PFSK-1 (cell line): ENCODE results near the gene SARDH.

Source experiments
- POLR2AphosphoS5 ChIP-seq: IDR thresholded peaks from 2 replicates; pipeline ENCODE4 v1.6.1; 2012; ENCODE audit warnings: low read depth, mild to moderate bottlenecking, control low read depth, low read length, moderate library complexity
- SIN3A ChIP-seq: IDR thresholded peaks from 2 replicates; pipeline ENCODE4 v1.6.1; 2012; ENCODE audit warnings: mild to moderate bottlenecking, low read length, moderate library complexity, borderline replicate concordance; ENCODE audit not compliant: insufficient read depth
- TF ChIP-seq, protein P1 (sequence below), 2 experiments: IDR thresholded peaks; 2 replicates each; pipeline versions ENCODE4 v1.6.1 to v1.8.0; 2011 to 2012; ENCODE audit warnings: low read depth in 2 of 2, low read length in 2 of 2, control low read depth in 1 of 2, inconsistent platforms in 1 of 2, mild to moderate bottlenecking in 1 of 2, moderate library complexity in 1 of 2; ENCODE audit not compliant: insufficient read depth in 1 of 2

DNA sequence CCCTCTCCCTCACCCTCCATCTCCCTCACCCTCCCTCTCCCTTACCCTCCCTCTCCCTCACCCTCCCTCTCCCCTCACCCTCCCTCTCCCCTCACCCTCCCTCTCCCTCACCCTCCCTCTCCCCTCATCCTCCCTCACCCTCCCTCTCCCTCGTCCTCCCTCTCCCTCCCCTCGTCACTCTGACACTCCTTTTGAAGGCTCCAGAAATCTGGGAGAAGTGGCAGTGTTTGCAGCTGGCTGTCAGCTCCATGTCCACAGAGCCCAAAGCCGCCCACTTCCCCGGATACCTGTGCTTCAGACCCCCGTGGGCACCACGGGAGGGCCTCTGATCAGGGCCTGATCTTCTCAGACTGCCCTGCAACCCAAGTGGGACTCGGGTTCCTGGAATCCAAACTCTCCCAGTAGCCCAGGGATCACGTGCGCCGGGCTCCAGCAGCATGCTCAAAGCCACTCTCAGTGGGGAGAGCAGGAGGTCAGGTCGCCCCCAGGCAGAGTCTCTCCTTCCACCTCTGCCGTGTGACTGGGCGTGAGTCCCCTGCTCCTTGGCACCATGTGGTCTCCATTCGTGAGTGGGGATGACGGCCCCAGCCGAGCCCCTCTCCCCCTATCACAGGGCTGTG, 68.9 kb downstream of the SARDH start:
- TF ChIP-seq, protein P1, sequence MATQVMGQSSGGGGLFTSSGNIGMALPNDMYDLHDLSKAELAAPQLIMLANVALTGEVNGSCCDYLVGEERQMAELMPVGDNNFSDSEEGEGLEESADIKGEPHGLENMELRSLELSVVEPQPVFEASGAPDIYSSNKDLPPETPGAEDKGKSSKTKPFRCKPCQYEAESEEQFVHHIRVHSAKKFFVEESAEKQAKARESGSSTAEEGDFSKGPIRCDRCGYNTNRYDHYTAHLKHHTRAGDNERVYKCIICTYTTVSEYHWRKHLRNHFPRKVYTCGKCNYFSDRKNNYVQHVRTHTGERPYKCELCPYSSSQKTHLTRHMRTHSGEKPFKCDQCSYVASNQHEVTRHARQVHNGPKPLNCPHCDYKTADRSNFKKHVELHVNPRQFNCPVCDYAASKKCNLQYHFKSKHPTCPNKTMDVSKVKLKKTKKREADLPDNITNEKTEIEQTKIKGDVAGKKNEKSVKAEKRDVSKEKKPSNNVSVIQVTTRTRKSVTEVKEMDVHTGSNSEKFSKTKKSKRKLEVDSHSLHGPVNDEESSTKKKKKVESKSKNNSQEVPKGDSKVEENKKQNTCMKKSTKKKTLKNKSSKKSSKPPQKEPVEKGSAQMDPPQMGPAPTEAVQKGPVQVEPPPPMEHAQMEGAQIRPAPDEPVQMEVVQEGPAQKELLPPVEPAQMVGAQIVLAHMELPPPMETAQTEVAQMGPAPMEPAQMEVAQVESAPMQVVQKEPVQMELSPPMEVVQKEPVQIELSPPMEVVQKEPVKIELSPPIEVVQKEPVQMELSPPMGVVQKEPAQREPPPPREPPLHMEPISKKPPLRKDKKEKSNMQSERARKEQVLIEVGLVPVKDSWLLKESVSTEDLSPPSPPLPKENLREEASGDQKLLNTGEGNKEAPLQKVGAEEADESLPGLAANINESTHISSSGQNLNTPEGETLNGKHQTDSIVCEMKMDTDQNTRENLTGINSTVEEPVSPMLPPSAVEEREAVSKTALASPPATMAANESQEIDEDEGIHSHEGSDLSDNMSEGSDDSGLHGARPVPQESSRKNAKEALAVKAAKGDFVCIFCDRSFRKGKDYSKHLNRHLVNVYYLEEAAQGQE (IDR thresholded peaks at IDR 0.05; ENCODE audit: insufficient read depth in 1 of 2, low read depth in 2 of 2, low read length in 2 of 2) = no peak
- TF ChIP-seq SIN3A = no peak
- no peak for TF ChIP-seq POLR2AphosphoS5
